GM12874 (cell line): ENCODE measurements around the gene TTYH3.

Source experiments
- TF ChIP-seq, protein P1 (sequence below): IDR thresholded peaks from 2 replicates; pipeline ENCODE4 v1.5.1; 2011; ENCODE audit warnings: low read depth, mild to moderate bottlenecking, control low read depth, low read length, moderate library complexity; ENCODE audit not compliant: insufficient read depth

Gene TTYH3

DNA sequence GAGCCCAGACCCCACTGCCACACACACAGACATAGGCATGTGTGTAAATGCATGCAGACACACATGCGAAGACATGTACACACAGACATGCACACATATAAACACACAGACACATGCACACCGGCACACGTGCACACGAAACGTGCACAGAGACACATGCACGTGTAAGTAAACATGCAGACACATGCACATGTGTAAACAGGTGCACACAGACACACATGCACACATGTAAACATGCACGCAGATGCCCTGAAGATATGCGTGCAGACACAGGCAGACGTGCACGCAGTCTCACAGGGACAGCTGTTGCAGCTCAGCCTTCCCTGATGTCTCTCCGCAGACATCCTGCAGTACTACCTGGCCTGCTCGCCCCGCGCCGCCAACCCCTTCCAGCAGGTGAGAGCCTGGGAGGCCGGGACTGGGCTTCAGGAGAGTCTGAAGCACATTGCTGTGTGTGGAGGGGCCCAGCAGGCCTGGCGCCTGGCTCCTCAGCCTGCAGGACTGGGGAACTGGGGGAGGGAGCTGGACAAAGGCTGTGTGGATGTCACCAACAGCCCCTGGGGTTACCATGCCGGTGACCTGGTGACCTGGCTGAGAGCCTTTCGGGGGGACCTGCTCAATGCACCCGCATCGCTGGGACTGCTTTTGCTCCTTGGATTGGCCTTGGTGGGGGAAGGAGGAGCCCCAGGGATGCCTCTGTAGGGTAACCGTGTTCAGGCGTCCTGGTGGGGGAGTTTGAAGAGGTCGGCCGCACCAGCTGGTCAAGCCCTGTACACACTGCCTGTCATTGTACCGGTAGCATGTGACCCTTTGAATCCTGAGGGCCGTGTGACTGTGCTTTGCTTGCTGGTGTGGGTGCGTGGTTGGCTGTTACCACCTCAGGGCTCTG lies 20.3 kb downstream of the TTYH3 start:
- TF ChIP-seq, protein P1, sequence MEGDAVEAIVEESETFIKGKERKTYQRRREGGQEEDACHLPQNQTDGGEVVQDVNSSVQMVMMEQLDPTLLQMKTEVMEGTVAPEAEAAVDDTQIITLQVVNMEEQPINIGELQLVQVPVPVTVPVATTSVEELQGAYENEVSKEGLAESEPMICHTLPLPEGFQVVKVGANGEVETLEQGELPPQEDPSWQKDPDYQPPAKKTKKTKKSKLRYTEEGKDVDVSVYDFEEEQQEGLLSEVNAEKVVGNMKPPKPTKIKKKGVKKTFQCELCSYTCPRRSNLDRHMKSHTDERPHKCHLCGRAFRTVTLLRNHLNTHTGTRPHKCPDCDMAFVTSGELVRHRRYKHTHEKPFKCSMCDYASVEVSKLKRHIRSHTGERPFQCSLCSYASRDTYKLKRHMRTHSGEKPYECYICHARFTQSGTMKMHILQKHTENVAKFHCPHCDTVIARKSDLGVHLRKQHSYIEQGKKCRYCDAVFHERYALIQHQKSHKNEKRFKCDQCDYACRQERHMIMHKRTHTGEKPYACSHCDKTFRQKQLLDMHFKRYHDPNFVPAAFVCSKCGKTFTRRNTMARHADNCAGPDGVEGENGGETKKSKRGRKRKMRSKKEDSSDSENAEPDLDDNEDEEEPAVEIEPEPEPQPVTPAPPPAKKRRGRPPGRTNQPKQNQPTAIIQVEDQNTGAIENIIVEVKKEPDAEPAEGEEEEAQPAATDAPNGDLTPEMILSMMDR = no peak

DNA sequence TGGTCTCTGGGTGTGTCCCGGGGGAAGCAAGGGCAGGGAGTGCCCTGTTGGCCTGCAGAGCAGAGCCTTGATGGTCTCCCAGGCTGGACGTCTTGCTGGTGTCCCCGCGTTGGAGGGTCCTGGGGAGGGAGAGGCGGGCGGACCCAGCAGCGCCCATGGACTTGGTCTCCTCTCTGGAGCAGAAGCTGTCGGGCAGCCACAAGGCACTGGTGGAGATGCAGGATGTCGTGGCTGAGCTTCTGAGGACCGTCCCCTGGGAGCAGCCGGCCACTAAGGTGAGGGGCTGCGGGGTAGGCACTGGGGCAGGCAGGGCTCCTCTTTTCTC lies 20.9 kb downstream of the TTYH3 start:
- TF ChIP-seq, protein P1 = no peak

- TF ChIP-seq, protein P1 = no peak
Measured at GRCh38 chr7:2654059-2654458, 22.3 kb downstream of the TTYH3 start.

GRCh38 chr7:2655870-2656614 lies 24.3 kb downstream of the TTYH3 start:
- TF ChIP-seq, protein P1 = no peak

DNA sequence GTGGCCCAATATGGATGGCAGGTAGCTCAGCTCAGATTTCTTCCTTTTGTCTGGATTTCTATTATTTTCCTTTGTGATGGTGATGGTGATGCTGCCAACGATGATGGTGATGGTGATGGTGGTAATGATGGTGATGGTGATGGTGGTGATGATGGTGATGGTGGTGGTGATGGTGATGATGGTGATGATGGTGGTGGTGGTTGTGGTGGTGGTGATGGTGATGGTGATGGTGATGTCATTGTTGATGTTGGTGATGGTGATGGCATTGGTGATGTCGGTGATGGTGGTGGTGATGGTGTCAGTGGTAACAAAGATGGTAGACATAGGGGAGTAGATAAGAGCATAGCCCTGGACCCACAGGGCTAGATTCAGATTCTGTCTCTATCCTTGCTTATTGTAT lies 25.4 kb downstream of the TTYH3 start:
- TF ChIP-seq, protein P1 = no peak

DNA sequence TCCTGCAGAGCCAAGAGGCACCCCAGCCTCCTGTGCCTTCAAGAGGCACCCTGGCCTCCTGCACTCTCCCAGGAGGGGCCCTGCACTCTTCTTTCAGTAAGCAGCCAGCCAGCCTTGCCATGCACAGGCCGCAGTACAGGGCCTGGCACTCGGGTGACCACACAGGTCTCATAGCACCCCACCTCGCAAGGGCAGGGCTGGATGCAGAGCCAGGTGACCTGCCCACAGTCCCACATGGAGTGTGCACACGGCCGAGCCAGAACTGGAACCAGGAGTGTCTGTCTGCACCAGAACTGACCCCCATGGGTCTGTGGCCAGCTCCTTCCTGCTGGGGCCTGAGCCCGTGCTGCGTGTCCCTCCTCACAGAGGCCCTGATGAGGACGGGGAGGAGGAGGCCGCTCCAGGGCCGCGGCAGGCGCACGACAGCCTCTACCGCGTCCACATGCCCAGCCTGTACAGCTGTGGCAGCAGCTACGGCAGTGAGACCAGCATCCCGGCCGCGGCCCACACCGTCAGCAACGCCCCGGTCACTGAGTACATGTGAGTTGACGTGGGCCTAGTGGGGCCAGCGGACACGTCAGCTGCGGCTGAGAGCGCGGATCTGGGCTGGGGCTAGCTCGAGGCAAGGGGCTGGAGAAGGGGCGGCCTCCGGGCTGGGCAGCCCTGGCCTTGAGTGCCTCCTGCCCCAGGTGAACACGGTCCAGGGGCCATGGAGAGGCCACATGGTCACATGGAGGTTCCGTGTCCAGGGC lies 26.3 kb downstream of the TTYH3 start:
- TF ChIP-seq, protein P1 = no peak

GRCh38 chr7:2658941-2659340 lies 27.2 kb downstream of the TTYH3 start:
- TF ChIP-seq, protein P1 = no peak
